Right atrium auricular region (tissue), 2 donors: ENCODE data around the gene CENPQ. TPM values are rescaled to one million over a fixed set of nuclear protein-coding genes. Genes with fewer than 3 reads are reported as not detected.

Source experiments
- DNase-seq: peaks from one replicate; pipeline ENCODE4 v3.0.0-alpha.2; 2019; ENCODE audit warnings: low spot score
- H3K27ac ChIP-seq, 2 donors: fragments of 200-600 bp; sonication (generic); 1 replicate in 1 of 2; 2 replicates in 1 of 2; pipeline ENCODE4 v1.5.1; 2016 to 2019
- H3K27me3 ChIP-seq, 2 donors: fragments of 200-600 bp; sonication (generic); one replicate each; pipeline versions ENCODE4 v1.5.1 to v1.6.0; 2017 to 2019
- H3K36me3 ChIP-seq: fragments of 200-600 bp; sonication (generic); one replicate; pipeline ENCODE4 v1.5.1; 2016
- H3K4me1 ChIP-seq, 2 donors: fragments of 200-600 bp; sonication (generic); one replicate each; pipeline versions ENCODE4 v1.5.1 to v1.6.0; 2017 to 2019
- H3K4me3 ChIP-seq, 2 donors: fragments of 200-600 bp; sonication (generic); 1 replicate in 1 of 2; 2 replicates in 1 of 2; pipeline ENCODE4 v1.5.1; 2017 to 2019; ENCODE audit warnings: mild to moderate bottlenecking in 1 of 2, moderate library complexity in 1 of 2
- H3K9me3 ChIP-seq, 2 donors: fragments of 200-600 bp; sonication (generic); one replicate each; pipeline ENCODE4 v1.5.1; 2019
- CTCF ChIP-seq, 2 donors: fragments of 200-600 bp; sonication (generic); IDR thresholded peaks; one replicate each; pipeline ENCODE4 v1.5.1; 2019; ENCODE audit warnings: antibody characterized with exemption in 2 of 2
- total RNA-seq, 2 donors: library from RNA; depleted of rRNA; stranded (reverse); fragments of >200 nt; gene quantifications; one replicate each; pipeline ENCODE4 v1.1.0, GENCODE V29; 2016

CENPQ gene
- total RNA-seq, 2 donors from 2014 or later = 2.9 to 5.3 TPM

GRCh38 chr6:49535795-49536194 is 72.6 kb downstream of the CENPQ start:
- Histone ChIP-seq H3K27ac (no peak overlapping the region), H3K9me3 (no peaks in the 10 kb centered on the region), H3K27me3 (no peaks in the 10 kb centered on the region), H3K4me1 (no peaks in the 10 kb centered on the region), H3K4me3 (no peak overlapping the region), H3K36me3 (no peaks in the 10 kb centered on the region)
- TF ChIP-seq CTCF (IDR thresholded peaks at IDR 0.05) = no peak
- no peak for DNase-seq

- Histone ChIP-seq H3K9me3 (no peaks in the 10 kb centered on the region), H3K36me3 (no peaks in the 10 kb centered on the region), H3K4me1 (no peaks in the 10 kb centered on the region), H3K4me3 (no peak overlapping the region), H3K27ac (no peak overlapping the region), H3K27me3 (no peaks in the 10 kb centered on the region)
- no peak for DNase-seq
- TF ChIP-seq CTCF (IDR thresholded peaks at IDR 0.05) = no peak
These were observed 75.9 kb downstream of the CENPQ start for GRCh38 chr6:49539102-49539501.

- Histone ChIP-seq H3K4me3 (no peak overlapping the region), H3K36me3 (no peaks in the 10 kb centered on the region), H3K27ac (no peak overlapping the region), H3K27me3 (no peaks in the 10 kb centered on the region), H3K9me3 (no peaks in the 10 kb centered on the region), H3K4me1 (no peaks in the 10 kb centered on the region)
- DNase-seq = no peak
- no peak for TF ChIP-seq CTCF (IDR thresholded peaks at IDR 0.05)
These were observed 77.4 kb downstream of the CENPQ start for GRCh38 chr6:49540614-49541013.

GRCh38 chr6:49541210-49541724 is 78.1 kb downstream of the CENPQ start:
- no peaks in the 10 kb centered on the region for H3K9me3 ChIP-seq
- no peaks in the 10 kb centered on the region for H3K4me1 ChIP-seq
- no peak overlapping the region for H3K27ac ChIP-seq
- no peaks in the 10 kb centered on the region for H3K36me3 ChIP-seq
- no peak overlapping the region for H3K4me3 ChIP-seq
- TF ChIP-seq CTCF (IDR thresholded peaks at IDR 0.05) = no peak
- no peaks in the 10 kb centered on the region for H3K27me3 ChIP-seq
- no peak for DNase-seq

- TF ChIP-seq CTCF (IDR thresholded peaks at IDR 0.05) = no peak
- Histone ChIP-seq H3K27ac (no peak overlapping the region), H3K4me1 (no peaks in the 10 kb centered on the region), H3K27me3 (no peaks in the 10 kb centered on the region), H3K4me3 (no peak overlapping the region), H3K36me3 (no peaks in the 10 kb centered on the region), H3K9me3 (no peaks in the 10 kb centered on the region)
- no peak for DNase-seq
These were observed 78.8 kb downstream of the CENPQ start for GRCh38 chr6:49541936-49542335.

Other genes starting within 250 kb of the CENPQ start
- 10 to 100 TPM; 11.9 to 20.1 TPM for gene MMUT, start 117 bp upstream of the CENPQ start, total RNA-seq
- gene GLYATL3, start 36.6 kb downstream of the CENPQ start, total RNA-seq = not detected
- under 1 TPM in 1 of 2 donors, not detected in 1; 0.75 TPM for gene C6orf141, start 87.3 kb downstream of the CENPQ start, total RNA-seq
- 1 to 10 TPM; 1.3 to 2.0 TPM for gene RHAG, start 173.5 kb downstream of the CENPQ start, total RNA-seq